ENCODE results near the gene CINP.

CINP gene

DNA sequence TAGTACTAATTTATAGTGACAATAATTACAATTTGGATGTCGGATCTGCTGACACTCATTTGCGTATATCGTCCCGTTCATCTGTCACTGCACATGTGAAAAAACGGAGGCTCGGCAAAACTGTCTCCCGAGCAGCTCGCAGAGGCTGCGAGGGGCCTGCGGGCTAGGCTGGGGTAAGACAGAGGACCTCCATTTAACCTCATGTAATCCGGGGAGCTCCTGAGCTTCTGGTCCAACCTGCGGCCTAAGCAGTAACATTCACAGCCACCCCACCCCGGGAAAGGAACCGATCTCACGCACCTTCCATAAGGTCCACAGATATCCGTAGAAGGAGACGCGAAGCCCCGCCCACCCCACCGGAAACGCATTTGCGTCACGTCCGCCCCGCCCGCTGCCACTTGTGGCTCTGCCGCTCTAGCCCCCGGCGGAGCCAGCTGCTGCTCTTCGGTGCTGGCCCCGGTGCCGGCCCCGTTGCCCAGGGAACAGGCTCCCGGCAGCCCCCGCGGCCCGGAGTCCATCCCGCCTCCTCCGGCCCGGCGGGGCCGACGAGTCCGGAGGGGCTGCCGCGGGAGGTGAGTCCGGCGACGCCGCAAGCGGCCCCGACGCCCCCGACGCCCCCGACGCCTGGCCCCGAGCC is at the start of gene CINP, which contains the start of gene TECPR2:
Gene CINP, minus strand, starts transcription at position 346 of the 637 bp plus-strand sequence. Its CDS starts 39 bp downstream, at position 307.
Gene TECPR2, plus strand, starts transcription at position 397 of the 637 bp plus-strand sequence. CDS start 13,781 bp downstream, outside the sequence.
- peak; percentile 94 for DNase-seq

DNA sequence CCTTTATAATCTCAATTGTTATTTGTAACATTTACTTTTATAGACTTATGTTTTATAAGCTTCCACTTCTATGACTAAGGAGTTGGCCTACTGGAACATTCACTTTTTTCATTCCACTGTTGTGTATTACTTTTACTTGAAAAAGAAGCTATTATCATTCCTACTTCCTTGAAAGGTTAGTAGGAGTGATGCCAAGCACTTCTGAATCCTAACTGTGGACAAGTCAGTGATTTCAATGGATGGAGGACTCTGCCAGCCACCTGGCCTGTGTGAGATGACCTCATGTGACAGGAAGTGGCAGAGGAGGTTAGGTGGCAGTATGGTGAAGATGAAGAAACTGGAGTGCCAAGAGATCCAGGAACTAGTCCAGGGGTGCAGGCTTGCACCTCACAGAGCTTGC is 46.0 kb upstream of the CINP start:
- no peak for DNase-seq

DNA sequence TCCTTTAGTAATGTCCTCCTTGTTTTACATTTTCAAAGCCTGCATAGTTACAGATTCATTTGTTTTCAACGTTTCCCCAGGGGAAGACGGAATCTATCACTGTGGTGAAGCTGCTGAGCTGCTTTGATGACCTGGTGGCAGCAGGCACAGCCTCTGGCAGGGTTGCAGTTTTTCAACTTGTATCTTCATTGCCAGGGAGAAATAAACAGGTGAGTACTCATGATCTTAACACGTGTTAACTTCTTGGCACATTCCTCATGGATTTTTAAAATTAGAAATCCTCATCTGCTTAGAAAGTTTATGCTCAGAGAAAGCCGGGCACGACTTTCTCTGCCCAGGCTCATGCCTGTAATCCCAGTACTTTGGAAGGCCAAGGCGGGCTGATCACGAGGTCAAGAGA is 44.6 kb upstream of the CINP start:
- no peak for DNase-seq

DNA sequence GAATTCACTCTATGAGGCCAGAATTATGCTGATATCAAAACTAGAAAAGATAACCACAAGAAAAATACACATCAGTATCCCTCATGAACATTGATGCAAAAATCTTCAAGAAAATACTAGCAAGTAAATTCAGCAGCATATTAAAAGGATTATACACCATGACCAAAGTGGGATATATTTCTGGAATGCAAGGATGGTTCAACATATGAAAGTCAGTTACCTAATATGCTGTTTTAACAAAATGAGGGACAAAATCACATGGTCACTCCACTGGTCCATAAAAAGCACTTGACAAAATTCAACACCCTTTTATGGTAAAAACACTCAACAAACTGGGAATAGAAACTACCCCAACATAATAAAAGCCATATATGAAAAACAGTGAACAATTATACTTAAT is 40.3 kb upstream of the CINP start:
- DNase-seq = no peak

DNA sequence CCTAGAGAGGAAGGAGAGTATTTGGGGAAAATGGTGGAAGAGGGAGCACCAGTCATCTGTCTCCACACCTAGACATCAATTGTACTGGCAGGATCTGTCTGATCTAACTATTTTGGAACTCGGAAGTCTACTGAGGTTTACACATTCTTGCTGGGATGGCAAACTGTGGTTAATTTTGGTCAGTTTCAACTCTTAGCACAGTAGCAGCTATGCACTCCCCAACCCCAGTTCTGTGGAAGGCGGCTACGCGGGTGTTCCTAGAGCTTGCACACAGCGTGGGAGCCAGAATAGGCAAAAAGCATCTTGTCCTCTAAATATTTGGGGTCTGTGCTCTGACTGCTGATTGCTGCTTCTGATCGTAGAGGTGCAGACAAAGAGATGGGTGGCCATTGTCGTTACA is 33.8 kb upstream of the CINP start:
- no peak for DNase-seq

DNA sequence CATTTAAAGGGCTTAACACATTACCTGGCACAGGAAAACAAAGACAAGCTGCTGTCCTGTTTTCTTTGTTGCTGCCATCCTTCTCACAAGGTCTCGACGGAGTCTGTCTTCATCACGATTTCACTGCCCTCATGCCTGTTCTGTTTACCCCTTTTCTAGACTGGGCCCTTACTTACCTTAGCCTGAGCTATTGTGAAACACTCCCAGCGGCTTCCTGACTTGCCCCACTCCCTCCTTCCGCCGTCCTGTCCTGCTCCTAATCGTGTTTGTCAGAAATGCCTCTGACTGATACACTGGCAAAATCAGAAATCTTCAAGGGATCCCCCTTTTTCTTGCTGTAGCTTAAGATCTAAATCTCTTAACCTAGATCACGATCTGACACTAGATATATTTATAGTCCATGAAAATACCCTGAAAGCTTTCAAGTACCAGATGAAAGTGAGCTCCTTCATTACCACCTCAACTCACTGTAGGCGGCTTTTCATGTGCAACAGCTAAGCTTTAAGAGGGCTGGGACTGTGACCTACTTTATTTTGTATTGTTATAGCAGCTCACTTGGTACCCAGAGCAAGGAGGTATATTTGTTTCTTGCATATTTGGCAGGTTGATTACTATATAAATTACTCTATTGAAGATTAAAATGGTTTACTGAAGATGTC is 32.2 kb upstream of the CINP start:
- no peak for DNase-seq

DNA sequence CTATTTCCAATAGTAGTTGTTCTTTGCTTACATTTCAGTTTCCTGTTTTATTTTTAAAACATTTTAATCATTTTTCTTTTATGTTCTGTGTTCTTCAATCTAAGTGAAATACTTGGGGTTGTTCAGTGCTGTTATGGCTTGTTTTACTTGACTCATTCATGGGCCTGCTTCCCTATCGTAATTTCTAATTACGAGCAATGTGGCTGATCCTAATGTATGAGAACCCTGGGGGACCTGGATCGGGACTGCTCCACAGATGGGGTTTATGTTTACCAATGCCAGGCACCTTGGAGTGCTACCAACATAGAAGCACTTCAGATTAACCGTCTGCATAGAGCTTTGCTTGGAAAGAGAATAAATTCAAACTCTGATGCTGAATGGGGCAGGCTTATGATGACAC is 29.8 kb upstream of the CINP start:
- DNase-seq = no peak

DNA sequence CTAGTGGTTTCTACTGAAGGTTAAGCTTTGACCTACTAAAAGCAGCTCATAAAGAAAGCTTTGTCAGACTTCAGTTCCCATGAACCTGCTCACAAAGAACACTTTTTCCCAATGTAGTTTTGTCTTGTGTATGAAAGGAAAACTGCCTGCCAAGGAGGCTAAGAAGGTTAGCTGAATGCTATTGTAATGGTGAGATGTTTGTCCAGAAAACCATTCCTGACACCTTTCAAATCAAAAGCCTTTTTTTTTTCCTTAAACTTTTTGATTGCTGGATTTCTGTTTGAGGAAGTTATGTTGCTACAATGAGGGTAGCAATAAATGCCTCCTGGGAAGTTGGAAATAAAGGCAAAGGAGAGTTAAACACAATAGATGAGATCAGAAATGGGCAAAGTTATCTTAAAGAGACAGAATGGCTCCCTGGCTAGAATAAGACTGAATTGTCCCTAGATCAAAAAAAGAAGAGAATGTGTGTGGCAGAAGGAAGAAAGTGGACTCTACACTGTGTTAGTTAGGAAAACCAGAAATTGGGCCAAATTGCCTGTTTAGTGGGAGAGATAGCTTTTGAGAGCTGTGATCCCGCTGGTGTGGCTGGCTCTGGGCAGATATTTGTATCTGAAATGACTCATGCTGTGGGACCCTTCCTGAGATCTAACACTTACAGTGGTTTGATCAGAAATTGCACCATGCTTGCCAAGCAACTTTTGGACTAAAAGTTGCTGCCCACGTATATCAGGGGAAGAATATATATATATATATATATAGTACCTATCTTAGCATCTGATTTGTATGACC is 27.6 kb upstream of the CINP start:
- DNase-seq = no peak

DNA sequence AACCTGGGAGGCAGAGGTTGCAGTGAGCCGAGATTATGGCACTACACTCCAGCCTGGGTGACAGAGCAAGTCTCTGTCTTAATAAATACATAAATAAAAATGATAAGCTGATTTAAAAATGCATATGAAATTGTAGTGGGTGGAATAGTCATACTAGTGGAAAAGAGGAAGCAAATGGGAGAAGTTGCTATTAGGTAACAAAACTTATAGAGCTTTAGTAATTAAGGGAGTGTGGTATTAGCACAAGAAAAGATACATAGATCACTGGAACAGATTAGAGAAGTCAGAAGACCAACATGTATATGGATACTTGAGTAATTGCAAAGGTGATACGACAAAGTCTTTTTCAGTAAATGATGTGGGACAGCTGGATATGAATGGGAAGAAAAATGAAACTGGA is 26.6 kb upstream of the CINP start:
- no peak for DNase-seq

DNA sequence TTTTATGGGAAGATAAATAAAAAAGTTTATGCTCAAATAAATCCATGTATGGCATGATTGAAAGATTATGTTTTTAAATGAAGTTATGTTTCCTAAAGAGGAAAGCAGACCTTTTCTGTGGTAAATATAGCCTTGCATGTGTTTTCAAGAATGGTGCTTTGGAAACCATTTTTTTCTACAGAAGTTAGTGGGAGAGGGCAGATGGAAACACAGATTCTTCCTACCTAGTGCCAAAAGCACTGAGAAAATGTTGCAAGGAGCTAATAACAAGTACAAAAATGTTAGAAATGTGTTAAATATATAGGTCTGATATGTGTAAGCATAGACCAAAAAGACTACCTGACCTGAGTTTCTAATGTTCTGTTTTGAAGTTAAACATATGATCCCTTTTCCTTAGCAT is 24.4 kb upstream of the CINP start:
- DNase-seq = no peak

DNA sequence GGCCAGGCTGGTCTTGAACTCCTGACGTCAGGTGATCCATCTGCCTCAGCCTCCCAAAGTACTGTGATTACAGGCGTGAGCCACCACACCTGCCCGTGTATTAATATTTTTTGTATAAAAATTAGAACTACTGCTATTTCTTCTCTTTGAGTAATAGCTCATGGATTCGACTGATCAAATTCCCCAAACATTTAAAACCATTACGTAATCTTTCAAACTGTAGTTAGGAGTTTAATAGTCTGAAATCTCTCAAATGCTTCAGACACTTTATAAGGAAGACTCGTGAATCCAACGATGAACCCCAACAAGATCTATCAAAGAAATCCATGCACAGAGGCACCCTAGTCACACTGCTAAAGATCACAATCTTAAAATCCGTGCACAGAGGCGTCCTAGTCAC is 16.1 kb upstream of the CINP start:
- DNase-seq = no peak

DNA sequence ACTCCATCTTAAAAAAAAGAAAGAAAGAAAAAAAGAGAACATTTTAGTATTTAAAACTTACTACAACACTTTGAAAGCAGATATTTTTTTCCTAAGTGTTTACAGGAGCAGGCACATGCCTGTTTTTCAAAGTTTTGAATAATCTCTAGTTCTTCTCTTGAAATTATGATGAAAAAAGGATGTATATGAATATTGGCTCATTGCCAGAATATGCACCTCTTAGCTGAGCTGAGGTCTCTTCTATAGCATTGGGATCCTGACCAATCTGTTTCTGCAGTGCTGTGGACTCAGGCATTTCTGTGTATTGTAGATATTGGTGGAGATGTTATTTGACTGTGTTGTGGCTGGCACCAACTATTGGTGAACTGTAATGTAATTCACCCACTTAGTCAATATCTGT is 15.0 kb upstream of the CINP start:
- no peak for DNase-seq

DNA sequence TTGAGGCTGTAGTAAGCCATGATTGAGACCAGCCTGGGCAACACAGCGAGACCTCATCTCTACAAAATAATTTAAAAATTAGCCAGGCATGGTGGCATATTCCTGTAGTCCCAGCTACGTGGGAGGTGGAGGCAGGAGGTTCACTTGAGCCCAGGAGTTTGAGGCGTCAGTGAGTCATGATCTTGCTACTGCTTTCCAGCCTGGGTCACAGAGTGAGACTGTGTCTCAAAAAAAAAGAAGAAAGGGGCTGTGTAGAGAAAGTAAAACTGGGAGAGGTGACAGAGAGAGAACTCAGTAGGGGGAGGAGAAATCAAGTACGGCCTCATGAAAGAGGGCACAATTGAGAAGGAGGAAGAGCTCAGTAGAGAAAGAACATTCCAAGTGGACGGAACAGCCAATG is 12.4 kb upstream of the CINP start:
- DNase-seq = no peak

DNA sequence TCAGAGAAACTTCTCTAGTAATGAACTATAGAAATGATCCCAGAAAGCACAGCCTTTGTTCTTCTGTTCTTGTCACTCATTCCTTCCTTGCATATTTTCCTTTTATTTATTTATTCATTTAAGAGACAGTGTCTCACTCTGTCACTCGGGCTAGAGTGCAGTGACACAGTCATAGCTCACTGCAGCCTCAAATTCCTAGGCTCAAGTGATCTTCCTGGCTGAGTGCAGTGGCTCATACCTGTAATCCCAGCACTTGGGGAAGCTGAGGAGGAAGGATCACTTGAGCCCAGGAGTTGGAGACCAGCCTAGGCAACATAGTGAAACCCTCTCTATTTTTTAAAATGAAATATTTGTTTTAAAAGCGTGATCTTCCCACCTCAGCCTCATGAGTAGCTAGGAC is 11.6 kb upstream of the CINP start:
- DNase-seq = no peak

DNA sequence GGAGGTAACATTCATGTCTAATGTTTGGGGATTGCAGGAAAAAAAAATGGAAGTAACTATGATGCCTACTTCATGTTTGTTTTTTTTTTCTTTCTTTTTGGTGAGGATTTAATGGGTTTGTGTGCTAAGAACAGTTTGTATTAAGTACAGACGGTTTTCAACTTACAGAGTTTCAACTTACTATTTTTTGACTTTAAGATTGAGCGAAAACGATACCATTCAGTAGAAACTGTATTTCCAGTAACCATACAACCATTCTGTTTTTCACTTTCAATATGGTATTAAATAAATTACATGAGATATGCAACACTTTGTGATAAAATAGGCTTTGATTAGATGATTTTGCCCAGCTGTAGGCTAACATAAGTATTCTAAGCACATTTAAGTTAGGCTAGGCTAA is 10.4 kb upstream of the CINP start:
- DNase-seq = no peak

DNA sequence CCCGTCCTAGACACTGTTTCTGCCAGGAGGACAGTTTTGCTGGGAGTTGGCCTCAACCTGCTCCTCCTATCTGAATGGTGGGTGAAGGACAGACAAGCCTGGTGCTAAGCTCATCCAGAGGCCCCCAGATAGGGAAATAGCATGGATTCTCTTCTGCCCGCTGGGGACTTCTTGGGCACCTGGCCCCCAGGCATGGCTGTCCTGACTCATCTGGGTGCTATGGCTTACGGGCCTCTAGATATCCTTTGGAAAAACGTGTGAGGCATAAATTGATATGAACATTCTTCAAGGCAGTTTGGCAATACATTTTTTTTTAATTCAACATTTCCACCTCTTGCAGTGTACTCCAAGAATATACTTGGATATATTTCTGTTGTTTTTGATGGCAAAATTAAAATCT is 8.7 kb upstream of the CINP start:
- no peak for DNase-seq

DNA sequence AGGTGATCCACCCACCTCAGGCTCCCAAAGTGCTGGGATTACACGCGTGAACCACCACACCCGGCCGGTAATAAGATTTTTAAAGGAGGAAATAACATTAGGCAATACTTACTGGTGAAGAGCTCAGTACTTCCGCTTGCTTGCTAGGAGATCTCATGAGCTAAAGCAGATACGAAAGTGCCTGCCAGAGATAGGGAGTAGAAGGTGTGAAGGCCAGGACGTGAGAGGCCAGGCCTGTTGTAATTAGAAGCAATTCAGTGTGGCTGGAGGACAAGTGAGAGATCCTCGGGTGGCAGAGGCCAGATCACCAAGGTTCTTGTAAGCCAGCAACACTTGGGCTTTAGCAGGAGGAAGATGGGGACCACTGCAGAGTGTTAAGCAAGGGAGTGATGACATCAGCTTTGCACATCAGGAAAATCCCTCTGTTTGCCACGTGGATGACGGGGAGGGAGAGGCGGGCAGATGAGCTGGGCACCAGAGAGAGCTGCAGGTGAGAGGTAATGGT is 7.7 kb upstream of the CINP start:
- DNase-seq = no peak

DNA sequence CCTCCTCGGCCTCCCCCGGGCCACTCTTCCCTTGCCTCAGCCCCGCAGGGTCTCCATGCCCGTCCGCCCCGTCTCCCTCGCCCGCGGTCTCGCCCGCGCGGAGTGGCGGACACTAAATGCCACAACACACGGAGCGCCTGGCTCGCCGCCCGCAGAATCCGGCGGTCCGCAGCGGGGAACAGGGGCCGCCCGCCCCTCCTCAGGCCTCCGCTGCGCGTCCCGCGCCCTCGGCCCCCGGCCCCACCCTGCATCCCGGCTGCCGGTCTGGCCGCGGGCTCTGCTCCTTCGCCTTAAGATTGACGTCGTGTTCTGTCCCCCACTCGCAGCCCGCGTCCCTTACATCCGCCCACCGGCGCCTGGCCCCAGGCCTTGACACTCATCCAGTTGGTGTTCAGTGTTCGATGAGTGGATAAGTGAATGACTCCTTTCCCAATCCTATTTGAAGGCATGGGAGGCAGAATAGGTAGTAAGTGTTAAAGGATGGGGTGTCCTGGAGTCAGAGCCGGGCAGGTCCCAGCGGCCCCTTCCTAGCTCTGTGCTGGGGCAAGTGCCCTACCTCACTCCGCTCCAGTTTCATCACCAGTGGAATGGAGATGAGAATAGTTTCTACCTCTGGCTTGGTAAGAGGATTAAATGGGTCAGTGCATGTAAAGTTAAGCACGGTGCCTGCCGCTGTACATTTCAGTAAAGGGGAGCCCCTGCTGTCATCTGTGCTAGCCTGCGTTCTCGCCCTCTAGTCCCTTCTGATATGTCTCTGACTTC is 673 bp upstream of the CINP start:
- no peak for DNase-seq

DNA sequence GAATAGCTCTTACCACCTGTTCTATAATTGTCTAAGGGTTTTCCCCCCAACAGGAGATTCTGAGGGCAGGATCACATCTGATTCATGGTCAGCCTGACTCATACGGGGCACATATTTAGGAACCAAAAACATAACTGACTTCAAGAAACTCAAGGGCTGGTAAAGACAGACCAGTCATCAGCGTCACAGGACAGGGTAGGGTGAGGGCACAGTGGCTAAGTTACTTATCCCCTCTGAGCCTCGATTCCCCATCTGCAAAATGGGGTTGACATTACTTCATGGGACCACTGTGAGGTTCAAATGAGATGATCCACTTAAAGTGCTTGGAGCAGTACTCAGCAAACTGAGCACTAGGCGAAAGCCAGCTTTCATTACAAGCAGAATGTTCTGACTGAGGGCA is 606 bp downstream of the CINP start:
- no peak for DNase-seq

DNA sequence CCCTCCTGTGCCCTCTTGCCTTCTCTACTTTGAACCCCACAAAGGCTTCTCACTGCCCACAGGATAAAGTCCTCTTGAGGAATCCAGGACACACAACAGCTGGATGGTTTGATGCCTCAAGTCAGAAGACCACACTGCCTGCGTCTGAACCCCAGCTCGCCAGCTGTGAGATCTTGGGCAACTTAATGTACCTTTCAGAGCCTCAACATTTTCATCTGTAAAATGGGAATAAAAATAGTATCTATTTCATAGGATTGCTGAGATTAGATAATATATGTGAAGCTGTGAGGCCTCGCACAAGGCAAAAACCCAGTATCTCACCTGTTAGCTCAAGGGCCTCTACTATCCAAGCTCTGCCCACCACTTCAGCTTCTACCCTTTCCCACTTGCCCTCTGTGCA is 2.3 kb downstream of the CINP start:
- no peak for DNase-seq

DNA sequence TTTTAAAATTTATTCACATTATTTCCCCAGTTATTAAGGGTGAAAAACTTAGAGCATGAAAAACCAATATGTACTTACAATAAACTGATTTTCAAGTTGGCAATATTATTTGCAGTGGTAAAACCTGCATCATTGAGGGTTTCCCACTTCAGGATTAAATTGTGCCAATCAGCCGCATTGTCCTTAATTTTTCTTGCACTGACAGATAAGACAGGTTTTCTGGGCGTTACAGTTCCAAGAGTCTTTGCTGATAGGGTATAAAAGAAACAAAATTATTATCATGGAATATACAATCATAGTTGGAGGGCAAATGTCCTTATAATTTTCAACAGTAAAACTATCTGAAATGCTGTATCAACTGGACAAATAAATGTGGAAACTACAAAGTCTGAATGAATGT is 3.3 kb downstream of the CINP start:
- no peak for DNase-seq

DNA sequence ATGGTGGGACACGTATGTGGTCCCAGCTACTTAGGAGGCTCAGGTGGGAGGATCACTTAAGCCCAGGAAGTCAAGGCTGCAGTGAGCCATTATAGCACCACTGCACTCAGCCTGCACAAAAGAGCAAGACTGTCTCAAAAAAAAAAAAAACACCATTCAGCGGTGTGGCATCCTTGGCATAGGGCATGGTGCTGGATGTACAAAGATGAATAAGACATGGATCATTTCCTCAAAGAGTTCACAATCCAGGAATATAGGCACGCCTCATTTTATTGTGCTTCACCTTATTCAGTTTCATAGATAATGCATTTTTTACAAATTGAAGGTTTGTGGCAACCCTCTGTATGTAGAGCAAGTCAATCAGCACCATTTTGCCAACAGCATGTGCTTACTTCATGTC is 6.4 kb downstream of the CINP start:
- DNase-seq = no peak

DNA sequence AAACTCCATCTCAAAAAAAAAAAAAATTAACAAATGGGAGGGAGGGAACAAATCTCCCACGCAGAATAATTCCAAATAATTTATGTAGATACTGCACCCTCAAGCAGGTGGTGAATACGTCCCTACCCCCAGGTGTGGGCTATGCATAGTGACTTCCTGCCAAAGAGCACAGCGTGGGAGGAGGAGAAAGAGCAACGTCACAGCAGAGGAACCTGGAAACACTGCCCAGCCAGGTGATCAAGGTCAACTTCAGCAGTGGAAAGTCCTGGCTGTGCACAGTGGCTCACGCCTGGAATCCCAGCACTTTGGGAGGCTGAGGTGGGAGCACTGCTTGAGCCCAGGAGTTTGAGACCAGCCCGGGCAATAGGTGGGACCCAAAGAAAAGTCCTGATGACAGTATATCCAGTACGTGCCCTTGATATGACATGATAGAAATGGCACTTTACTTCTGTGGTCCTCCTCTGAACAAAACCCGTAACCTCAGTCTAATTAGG is 9.5 kb downstream of the CINP start:
- DNase-seq = no peak

Measured in RPMI8226 (cell line).